ENCODE results near the gene RHOV. TPM values are rescaled to one million over a fixed set of nuclear protein-coding genes. Genes with fewer than 3 reads are reported as not detected.

RHOV gene
- total RNA-seq, 1 experiment from 2014 or later = 1.4 TPM

DNA sequence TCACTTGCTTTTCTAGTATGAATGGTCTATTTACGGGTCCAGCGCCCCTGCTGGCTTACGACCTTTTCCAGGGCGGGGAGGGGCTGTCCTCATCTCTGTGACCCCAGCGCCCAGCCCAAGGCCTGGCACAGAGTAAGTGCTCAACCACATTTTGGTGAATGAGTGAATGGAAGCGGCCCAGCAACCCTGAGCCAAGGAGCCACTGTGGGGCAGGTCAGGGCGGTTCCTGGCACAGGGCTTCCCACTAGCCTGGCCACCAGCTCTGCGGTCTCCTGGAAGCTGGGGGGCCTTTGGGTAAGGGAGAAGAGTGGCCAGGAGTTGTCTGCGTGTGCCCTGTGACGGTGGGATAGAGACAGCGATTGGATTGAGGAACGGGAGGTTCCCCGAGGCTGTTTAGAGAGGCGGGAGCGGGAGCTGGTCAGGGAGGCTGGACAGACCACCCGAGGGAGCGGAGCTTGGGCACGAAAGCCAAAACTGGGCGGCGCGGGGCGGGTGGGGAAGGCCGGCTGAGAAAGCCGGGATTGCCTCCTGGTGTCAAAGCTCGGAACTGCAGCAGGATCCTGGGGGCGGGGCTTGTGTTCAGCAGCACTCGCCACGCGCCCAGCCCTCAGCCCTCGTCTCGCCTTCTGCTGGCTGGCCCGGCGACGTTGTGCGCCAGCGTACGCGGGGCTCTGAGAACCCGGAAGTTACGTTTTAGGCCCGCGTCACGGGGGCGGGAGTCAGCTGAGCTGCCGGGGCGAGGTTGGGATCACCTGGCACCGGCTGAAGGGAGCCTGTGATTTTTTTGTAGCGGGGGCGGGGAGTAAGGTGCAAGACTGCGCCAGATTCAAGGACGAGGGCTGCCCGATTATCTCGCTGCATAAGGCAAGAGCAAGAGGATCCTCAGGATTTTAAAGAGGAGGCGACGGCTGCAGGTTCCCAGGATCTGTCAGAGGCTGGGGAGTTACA, 20.0 kb upstream of the RHOV start, which contains the start of gene VPS18:
Gene VPS18, plus strand, starts transcription at position 718 of the 948 bp plus-strand sequence. CDS start 319 bp downstream, outside the sequence.
- Histone ChIP-seq H3K27ac (peak within 1 kb of the TSS; percentile 73), H3K36me3 (ENCODE audit: low read depth) (no peaks in the 10 kb centered on the region; the same call in 1 of the 2 replicates), H3K4me2 (peak within 1 kb of the TSS; percentile 89), H3K4me1 (replicated peaks; ENCODE audit: insufficient read depth) (peaks cover 20% of the 10 kb centered on the region), H3K9me3 (ENCODE audit: insufficient read depth, low read depth) (no peaks in the 10 kb centered on the region), H4K20me1 (ENCODE audit: insufficient read depth) (no peaks in the 10 kb centered on the region), H2AFZ (peak within 1 kb of the TSS; percentile 81), H3F3A (ENCODE audit: insufficient read depth, low read depth) (peaks cover 6% of the 10 kb centered on the region; the same call in 1 of the 2 replicates), H3K9me2 (ENCODE audit: insufficient read depth) (no peaks in the 10 kb centered on the region), H3K4me3 (peak within 1 kb of the TSS; percentile 94), H3K79me2 (ENCODE audit: low read depth) (peaks cover 22% of the 10 kb centered on the region), H3K27me3 (ENCODE audit: insufficient read depth, low read depth) (no peaks in the 10 kb centered on the region)
- BruUV-seq (replicated peaks) = no TSS peak
- ChIA-PET CTCF (interaction anchor here (0.6 to 3.1 kb wide), 10 partner anchors 12 to 422 kb away, joined by 3 to 42 read pairs (median 4); partner anchors contain the start of gene RHOV), POLR2A (ENCODE audit: unreplicated experiment) (interaction anchor here (0.7 kb wide), 1 partner anchor 603 kb away, joined by 3 read pairs; no protein-coding TSS in a partner anchor)
- TF ChIP-seq CTCF (conservative IDR thresholded peaks at IDR 0.05) = peak; percentile 80
- TF ChIP-seq EZH2 (IDR thresholded peaks at IDR 0.05; ENCODE audit: low read depth) = no peak
- DNase-seq = peak; percentile 84 to 97
- intact Hi-C loops (cut with micrococcal nuclease; ENCODE audit: unreplicated experiment) = loop anchor here (1.0 to 5.0 kb wide), 5 partner anchors 37 to 617 kb away; partner anchors contain the start of gene RMDN3

GRCh38 chr15:40893019-40893670, 19.1 kb upstream of the RHOV start:
- no peaks in the 10 kb centered on the region for H3K9me3 ChIP-seq (ENCODE audit: insufficient read depth, low read depth)
- H3K27me3 ChIP-seq (ENCODE audit: insufficient read depth, low read depth) = no peaks in the 10 kb centered on the region
- no peak overlapping the region for H2AFZ ChIP-seq
- H3K27ac ChIP-seq = no peak overlapping the region
- peaks cover 6% of the 10 kb centered on the region; the same call in 1 of the 2 replicates for H3F3A ChIP-seq (ENCODE audit: insufficient read depth, low read depth)
- no peak for TF ChIP-seq CTCF (conservative IDR thresholded peaks at IDR 0.05)
- no peaks in the 10 kb centered on the region; the same call in 1 of the 2 replicates for H3K36me3 ChIP-seq (ENCODE audit: low read depth)
- H3K9me2 ChIP-seq (ENCODE audit: insufficient read depth) = no peaks in the 10 kb centered on the region
- H3K4me1 ChIP-seq (replicated peaks; ENCODE audit: insufficient read depth) = peaks cover 20% of the 10 kb centered on the region
- H3K4me2 ChIP-seq = no peak overlapping the region; the same call in 1 of the 2 replicates
- DNase-seq = no peak
- H4K20me1 ChIP-seq (ENCODE audit: insufficient read depth) = no peaks in the 10 kb centered on the region
- intact Hi-C loops (cut with micrococcal nuclease; ENCODE audit: unreplicated experiment) = loop anchor here (5.0 kb wide), 1 partner anchor 616 kb away; no protein-coding TSS in a partner anchor
- H3K79me2 ChIP-seq (ENCODE audit: low read depth) = peaks cover 22% of the 10 kb centered on the region
- no TSS peak for BruUV-seq (replicated peaks)
- ChIA-PET POLR2A (ENCODE audit: unreplicated experiment) (no interaction called here), CTCF (interaction anchor here (0.6 to 3.1 kb wide), 4 partner anchors 19 to 146 kb away, joined by 3 to 84 read pairs (median 24); partner anchors contain the start of gene RHOV)
- no peak overlapping the region for H3K4me3 ChIP-seq

Data from PC-9 (cell line).